GM23338 (cell line): ENCODE data around the gene EEF1A1. TPM values are rescaled to one million over a fixed set of nuclear protein-coding genes. Genes with fewer than 3 reads are reported as not detected.

Source experiments
- ATAC-seq: fragments of 200-7000 bp; cut with Tn5 transposase; 3 replicates; pipeline ENCODE4 v1.9.1; 2020
- DNase-seq: peaks from one replicate; pipeline ENCODE4 v3.0.0-alpha.2; 2015; ENCODE audit warnings: low spot score
- H2AFZ ChIP-seq: fragments of 200-600 bp; sonication (generic); 2 replicates; pipeline ENCODE4 v1.8.0; 2016; ENCODE audit warnings: antibody characterized with exemption, mild to moderate bottlenecking, moderate library complexity
- H3F3A ChIP-seq: fragments of 200-600 bp; sonication (generic); replicated peaks from 2 replicates; pipeline ENCODE4 v1.8.0; 2017; ENCODE audit warnings: antibody characterized with exemption, mixed run types, low read depth
- H3K27ac ChIP-seq: fragments of 200-600 bp; sonication (generic); 2 replicates; pipeline ENCODE4 v1.6.1; 2016; ENCODE audit warnings: low read depth
- H3K27me3 ChIP-seq: fragments of 200-600 bp; sonication (generic); 2 replicates; pipeline ENCODE4 v1.8.0; 2016; ENCODE audit warnings: mild to moderate bottlenecking, mixed run types, moderate library complexity; ENCODE audit not compliant: insufficient read depth
- H3K36me3 ChIP-seq: fragments of 200-600 bp; sonication (generic); 2 replicates; pipeline ENCODE4 v1.8.0; 2016; ENCODE audit warnings: mild to moderate bottlenecking; ENCODE audit not compliant: insufficient read depth
- H3K4me1 ChIP-seq: fragments of 200-600 bp; sonication (generic); 2 replicates; pipeline ENCODE4 v1.8.0; 2016; ENCODE audit warnings: mild to moderate bottlenecking, moderate library complexity; ENCODE audit not compliant: insufficient read depth
- H3K4me2 ChIP-seq: fragments of 200-600 bp; sonication (generic); 2 replicates; pipeline ENCODE4 v1.7.1; 2017; ENCODE audit warnings: mixed run types
- H3K4me3 ChIP-seq: fragments of 200-600 bp; sonication (generic); 2 replicates; pipeline ENCODE4 v1.6.1; 2016; ENCODE audit warnings: mixed run types
- H3K79me2 ChIP-seq: fragments of 200-600 bp; sonication (generic); replicated peaks from 2 replicates; pipeline ENCODE4 v1.8.0; 2017; ENCODE audit warnings: mild to moderate bottlenecking; ENCODE audit not compliant: insufficient read depth
- H3K9me2 ChIP-seq: fragments of 200-600 bp; sonication (generic); 2 replicates; pipeline ENCODE4 v1.8.0; 2017; ENCODE audit not compliant: insufficient read depth
- H4K20me1 ChIP-seq: fragments of 200-600 bp; sonication (generic); replicated peaks from 2 replicates; pipeline ENCODE4 v1.8.0; 2017; ENCODE audit warnings: mild to moderate bottlenecking; ENCODE audit not compliant: insufficient read depth
- H3K27ac Mint-ChIP-seq: 2 replicates; pipeline ENCODE4 v1.8.0; 2020; ENCODE audit warnings: inconsistent platforms, mild to moderate bottlenecking, moderate library complexity, mixed read lengths
- H3K27me3 Mint-ChIP-seq: 3 replicates; pipeline ENCODE4 v1.8.0; 2022; ENCODE audit warnings: low read depth, mild to moderate bottlenecking, moderate library complexity, mixed read lengths, inconsistent platforms; ENCODE audit not compliant: insufficient read depth, poor library complexity
- H3K36me3 Mint-ChIP-seq: 3 replicates; pipeline ENCODE4 v1.8.0; 2021; ENCODE audit warnings: low read depth, mild to moderate bottlenecking, inconsistent platforms, moderate library complexity, mixed read lengths
- H3K4me1 Mint-ChIP-seq: 3 replicates; pipeline ENCODE4 v1.8.0; 2020; ENCODE audit warnings: mild to moderate bottlenecking, inconsistent platforms, mixed read lengths
- H3K4me3 Mint-ChIP-seq: 3 replicates; pipeline ENCODE4 v1.8.0; 2021; ENCODE audit warnings: moderate library complexity, mild to moderate bottlenecking, inconsistent platforms, mixed read lengths
- H3K9me3 Mint-ChIP-seq: 3 replicates; pipeline ENCODE4 v1.8.0; 2020; ENCODE audit warnings: moderate library complexity, mild to moderate bottlenecking, inconsistent platforms, mixed read lengths
- CREB1 ChIP-seq: fragments of 250-450 bp; sonication (Bioruptor Pico); IDR thresholded peaks from 2 replicates; pipeline ENCODE4 v1.5.0; 2020; ENCODE audit warnings: low read depth, mild to moderate bottlenecking, moderate library complexity
- CTCF ChIP-seq, 2 experiments: fragments of 200-600 bp in 1 of 2; sonication (generic) in 1 of 2; conservative IDR thresholded peaks; 2 replicates each; pipeline versions ENCODE4 v1.5.1 to v1.6.1; 2016 to 2017; ENCODE audit warnings: antibody characterized with exemption in 2 of 2, low read depth in 2 of 2, mild to moderate bottlenecking in 2 of 2, moderate library complexity in 1 of 2
- EZH2 ChIP-seq: fragments of 200-600 bp; sonication (generic); IDR thresholded peaks from one replicate; pipeline ENCODE4 v1.8.0; 2017; ENCODE audit warnings: antibody characterized with exemption, mild to moderate bottlenecking, low read depth; ENCODE audit not compliant: unreplicated experiment
- EZH2phosphoT487 ChIP-seq: fragments of 200-600 bp; sonication (generic); IDR thresholded peaks from one replicate; pipeline ENCODE4 v1.8.1; 2018; ENCODE audit warnings: antibody characterized with exemption; ENCODE audit not compliant: unreplicated experiment
- JUNB ChIP-seq: IDR thresholded peaks from one replicate; pipeline ENCODE4 v1.6.1; 2016; ENCODE audit warnings: antibody characterized with exemption; ENCODE audit not compliant: unreplicated experiment
- NANOG ChIP-seq: IDR thresholded peaks from 2 replicates; pipeline ENCODE4 v1.6.1; 2016; ENCODE audit warnings: antibody characterized with exemption, borderline replicate concordance
- POLR2AphosphoS5 ChIP-seq: IDR thresholded peaks from 2 replicates; pipeline ENCODE4 v1.6.1; 2016; ENCODE audit warnings: antibody characterized with exemption, low read depth
- REST ChIP-seq: IDR thresholded peaks from one replicate; pipeline ENCODE4 v1.6.1; 2018; ENCODE audit warnings: antibody characterized with exemption; ENCODE audit not compliant: unreplicated experiment
- ZNF114 ChIP-seq: fragments of 250-450 bp; sonication (Bioruptor Pico); IDR thresholded peaks from 2 replicates; pipeline ENCODE4 v1.5.0; 2020; ENCODE audit warnings: mild to moderate bottlenecking, moderate library complexity
- ZNF331 ChIP-seq: fragments of 250-450 bp; sonication (Bioruptor Pico); IDR thresholded peaks from 2 replicates; pipeline ENCODE4 v1.5.0; 2020; ENCODE audit warnings: low read depth, mild to moderate bottlenecking, moderate library complexity
- ZNF462 ChIP-seq: fragments of 250-450 bp; sonication (Bioruptor Pico); IDR thresholded peaks from 2 replicates; pipeline ENCODE4 v1.5.0; 2020; ENCODE audit warnings: mild to moderate bottlenecking, moderate library complexity
- polyA plus RNA-seq: library from polyadenylated mRNA; unstranded; fragments of >200 nt; fragmentation: Nextera tagmentation; extraction: Ambion mirVana; gene quantifications from 2 replicates; pipeline ENCODE4 v1.2.1, GENCODE V29; 2016
- total RNA-seq: library from RNA; depleted of rRNA; stranded (reverse); fragments of >200 nt; shearing (Covaris generic); gene quantifications from 2 replicates; pipeline ENCODE4 v1.2.3, GENCODE V29; 2014

Gene EEF1A1
- total and polyA plus RNA-seq, 2 experiments from 2014 or later, result 7,677 to 12,342 TPM

- no peak overlapping the region for H3K4me3 Mint-ChIP-seq
- Histone ChIP-seq H3K79me2 (no peaks in the 10 kb centered on the region), H4K20me1 (no peaks in the 10 kb centered on the region), H3K4me1 (no peaks in the 10 kb centered on the region), H3K4me3 (no peak overlapping the region), H3K9me2 (no peaks in the 10 kb centered on the region), H3K27ac (no peak overlapping the region), H2AFZ (no peak overlapping the region), H3K27me3 (no peaks in the 10 kb centered on the region), H3K36me3 (no peaks in the 10 kb centered on the region), H3K4me2 (no peak overlapping the region), H3F3A (peaks cover 11% of the 10 kb centered on the region; the same call in 1 of the 2 replicates)
- peaks cover 30% of the 10 kb centered on the region for H3K27me3 Mint-ChIP-seq
- peaks cover 2% of the 10 kb centered on the region; the same call in 1 of the 3 replicates for H3K4me1 Mint-ChIP-seq
- H3K36me3 Mint-ChIP-seq, result peaks cover 8% of the 10 kb centered on the region; the same call in 2 of the 3 replicates
- DNase-seq, result no peak
- H3K9me3 Mint-ChIP-seq, result peaks cover 9% of the 10 kb centered on the region; the same call in 2 of the 3 replicates
- ATAC-seq, result no peak
- H3K27ac Mint-ChIP-seq, result no peak overlapping the region
- no peak for TF ChIP-seq NANOG
- no peak for TF ChIP-seq EZH2phosphoT487
- TF ChIP-seq EZH2, result no peak
Measured at GRCh38 chr6:73509851-73510250, 11.0 kb downstream of the EEF1A1 start.

- peaks cover 20% of the 10 kb centered on the region for H3K27me3 Mint-ChIP-seq
- no peak for ATAC-seq
- TF ChIP-seq ZNF331 (CRISPR knock-in tag) (no peak), POLR2AphosphoS5 (no peak), REST (no peak), ZNF114 (no peak), CREB1 (CRISPR knock-in tag) (no peak), ZNF462 (no peak), JUNB (no peak), CTCF (conservative IDR thresholded peaks at IDR 0.05; ENCODE audit: low read depth in 2 of 2) (no peak), NANOG (no peak)
Measured at GRCh38 chr6:73508776-73509175, 12.1 kb downstream of the EEF1A1 start.

More at GRCh38 chr6:73508776-73509175, 12.1 kb downstream of the EEF1A1 start:
- H3K4me3 ChIP-seq, result no peak overlapping the region
- Mint-ChIP-seq H3K27ac (no peak overlapping the region), H3K4me3 (no peak overlapping the region), H3K36me3 (peaks cover 4% of the 10 kb centered on the region; the same call in 2 of the 3 replicates), H3K9me3 (peaks cover 9% of the 10 kb centered on the region; the same call in 2 of the 3 replicates), H3K4me1 (no peaks in the 10 kb centered on the region)
- no peaks in the 10 kb centered on the region for H3K36me3 ChIP-seq
- H3K27ac ChIP-seq, result no peak overlapping the region
- peaks cover 8% of the 10 kb centered on the region; the same call in 1 of the 2 replicates for H3F3A ChIP-seq
- DNase-seq, result no peak
- no peak overlapping the region for H3K4me2 ChIP-seq
- no peaks in the 10 kb centered on the region for H3K27me3 ChIP-seq
- no peak overlapping the region for H2AFZ ChIP-seq
- no peaks in the 10 kb centered on the region for H3K4me1 ChIP-seq
- no peaks in the 10 kb centered on the region for H4K20me1 ChIP-seq
- no peaks in the 10 kb centered on the region for H3K79me2 ChIP-seq
- H3K9me2 ChIP-seq, result no peaks in the 10 kb centered on the region
